ENCODE data around the gene FAM43A.

Gene FAM43A

GRCh38 chr3:194711913-194712312, 26.2 kb downstream of the FAM43A start:
- no peak for DNase-seq

- DNase-seq = no peak
Measured at GRCh38 chr3:194713299-194714136, 27.8 kb downstream of the FAM43A start.

DNA sequence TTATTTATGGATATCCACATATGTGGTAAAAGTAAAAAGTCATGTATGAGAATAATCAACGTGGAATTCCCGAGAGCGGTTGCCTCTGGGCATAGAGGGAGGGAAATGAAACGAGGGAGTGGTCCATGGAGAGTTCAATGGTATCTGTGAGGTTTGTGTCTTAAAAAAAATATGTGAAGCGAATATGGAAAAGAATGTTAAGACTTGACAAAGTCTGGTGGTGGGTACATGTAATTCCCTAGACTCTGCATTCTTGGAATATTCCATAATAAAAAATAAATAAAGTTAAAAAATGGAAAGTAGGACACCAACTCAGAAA, 28.4 kb downstream of the FAM43A start:
- no peak for DNase-seq

- DNase-seq = no peak
Measured at GRCh38 chr3:194714564-194714963, 28.9 kb downstream of the FAM43A start.

DNA sequence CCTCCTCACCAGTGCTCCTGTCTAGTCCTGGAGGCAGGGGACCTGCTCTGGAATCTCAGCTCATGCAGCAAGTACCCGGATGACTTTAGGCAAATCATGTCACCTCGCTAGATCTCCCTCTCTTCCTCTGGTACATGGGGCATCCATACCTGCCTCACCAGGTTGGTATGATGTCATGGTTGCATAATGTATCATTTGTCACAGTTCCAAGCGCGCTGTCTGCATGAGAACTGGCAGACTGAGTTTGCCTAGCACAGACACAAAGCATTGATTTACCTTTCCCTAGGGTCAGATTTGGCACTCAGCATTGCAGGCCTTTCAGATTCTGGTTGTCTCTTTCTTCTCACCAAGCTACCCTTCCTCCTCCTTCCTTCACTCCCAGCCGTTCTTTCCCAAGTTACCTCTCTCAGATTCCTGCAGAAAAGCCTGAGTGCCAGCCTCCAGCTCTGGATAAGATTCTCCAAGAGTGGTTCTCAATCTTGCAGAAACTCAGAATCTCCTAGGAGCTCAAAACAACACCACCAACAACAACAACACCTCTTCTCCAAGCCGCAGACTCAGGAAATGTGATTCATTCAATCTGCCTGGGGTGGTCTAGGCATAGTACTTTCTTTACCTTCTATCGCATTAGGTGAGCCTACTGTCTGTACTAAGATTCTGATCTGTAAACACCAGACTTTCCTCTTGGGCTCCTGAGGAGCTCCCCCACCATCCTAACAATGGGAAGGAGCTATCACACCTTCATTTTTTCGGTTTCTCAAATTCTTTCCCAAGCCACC, 29.5 kb downstream of the FAM43A start:
- no peak for DNase-seq

GRCh38 chr3:194718079-194718478, 32.4 kb downstream of the FAM43A start:
- DNase-seq = no peak

GRCh38 chr3:194720048-194720447, 34.4 kb downstream of the FAM43A start:
- no peak for DNase-seq

DNA sequence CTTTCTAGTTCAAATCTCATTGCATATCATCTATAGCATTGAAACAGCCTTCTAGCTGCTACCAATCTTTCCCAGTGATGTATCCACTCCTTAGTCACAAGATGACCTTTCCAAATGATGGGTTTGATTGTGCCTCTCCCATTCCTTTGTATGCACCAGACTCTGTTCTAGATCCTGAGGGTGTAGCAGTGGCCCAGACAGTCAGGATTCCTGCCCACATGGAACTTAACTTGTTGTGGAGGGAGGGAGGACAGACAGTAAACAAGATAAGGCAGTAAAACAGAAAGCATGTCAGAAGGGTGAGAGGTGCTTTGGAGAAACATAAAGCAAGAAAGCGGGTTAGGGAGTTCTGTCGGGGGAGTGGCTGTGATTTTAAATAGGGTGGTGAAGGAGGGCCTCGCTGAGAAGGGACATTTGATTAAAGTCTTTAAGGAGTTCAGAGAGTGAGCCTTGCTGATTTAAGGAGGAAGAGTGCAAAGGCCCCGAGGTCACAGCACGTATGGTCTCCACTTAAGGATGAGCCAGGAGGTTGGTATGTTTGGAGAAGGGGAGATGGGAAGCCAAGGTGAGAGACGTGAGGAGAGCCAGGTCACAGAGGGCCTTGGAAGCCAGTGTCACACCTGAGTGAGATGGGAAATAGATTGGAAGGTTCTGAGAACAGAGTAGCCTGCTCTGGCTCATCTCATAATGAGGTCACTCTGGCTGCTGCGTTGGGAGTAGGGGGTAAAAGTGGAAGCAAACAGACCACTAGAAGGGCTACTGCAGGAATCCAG, 38.3 kb downstream of the FAM43A start:
- DNase-seq = no peak

- DNase-seq = no peak
Measured at GRCh38 chr3:194725346-194725745, 39.7 kb downstream of the FAM43A start.

DNA sequence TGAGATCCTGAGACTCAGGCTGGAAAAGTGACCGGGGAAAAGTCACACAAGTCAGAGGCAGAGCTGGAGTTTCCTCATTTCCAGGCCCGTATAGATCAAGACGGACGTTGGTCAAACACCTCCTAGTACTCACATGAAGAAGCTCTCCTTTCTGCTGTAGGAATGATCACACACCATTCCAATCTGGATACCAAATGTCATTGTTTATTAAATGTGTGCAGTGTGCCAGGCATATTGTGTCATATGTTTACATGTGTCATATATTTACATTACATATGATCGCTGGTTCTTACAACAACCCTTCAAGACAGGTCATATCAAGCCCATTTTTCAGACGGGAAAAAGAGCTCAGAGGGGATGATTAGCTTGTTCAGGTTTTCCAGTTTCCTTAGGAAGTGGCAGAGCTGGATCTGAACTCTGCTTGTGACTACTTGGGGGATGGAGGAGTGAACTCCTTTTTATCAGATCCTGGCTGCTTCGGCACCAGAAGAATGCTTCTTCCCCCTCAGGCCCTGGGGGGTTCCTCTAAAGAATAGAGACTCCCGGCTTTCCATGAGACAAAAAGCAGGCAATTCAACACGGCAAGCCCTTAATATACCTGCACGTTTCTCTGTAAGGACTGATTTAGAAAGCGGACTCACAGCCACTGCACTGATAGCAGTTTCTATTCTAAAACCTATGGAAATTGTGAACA, 41.9 kb downstream of the FAM43A start:
- DNase-seq = no peak

GRCh38 chr3:194728986-194729385, 43.3 kb downstream of the FAM43A start:
- DNase-seq = no peak

DNA sequence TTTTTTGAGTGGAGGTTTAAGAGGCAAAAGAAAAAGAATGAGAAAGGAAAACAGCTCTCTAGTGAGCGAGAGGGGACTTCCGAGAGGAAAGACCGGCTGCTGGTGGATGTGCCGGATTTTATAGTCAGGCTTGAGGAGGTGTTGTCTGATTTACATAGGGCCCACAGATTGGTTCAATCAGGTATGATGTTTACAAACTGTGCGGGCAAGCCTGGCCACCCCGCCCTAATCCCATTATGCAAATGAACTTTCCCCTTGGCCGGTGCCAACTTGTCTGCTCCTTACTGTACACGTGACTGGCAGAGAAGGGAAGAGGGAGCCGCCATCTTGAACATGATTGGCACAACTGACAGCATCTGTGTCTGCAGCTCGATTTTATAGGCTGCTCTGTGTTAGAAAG, 44.7 kb downstream of the FAM43A start:
- DNase-seq = no peak

DNA sequence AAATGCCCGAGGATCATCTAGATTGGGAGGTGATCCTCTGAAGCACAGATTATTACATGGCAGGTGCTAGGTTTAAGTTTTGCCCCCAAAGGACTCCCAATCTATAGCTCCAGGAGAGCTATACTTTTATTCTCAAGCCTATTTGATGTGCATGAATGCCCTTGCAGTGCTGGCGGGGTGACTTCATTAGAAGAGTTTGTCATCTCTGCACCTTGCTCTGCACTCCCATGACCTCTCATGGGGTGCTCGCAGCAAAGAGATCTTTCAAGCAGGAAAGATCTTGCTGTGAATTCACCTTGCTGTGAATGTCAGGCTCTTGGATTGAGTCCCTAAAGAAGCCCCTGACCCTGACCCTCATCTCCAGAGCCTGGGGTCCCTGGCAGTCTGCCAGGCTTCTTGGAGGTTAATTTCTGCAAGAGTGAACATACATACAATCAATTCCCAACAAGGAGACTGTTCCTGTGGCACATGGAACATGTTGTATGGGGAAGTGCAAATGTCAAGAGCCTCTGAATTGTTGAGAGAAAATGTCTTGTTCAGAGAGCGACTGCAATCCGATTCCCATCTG, 45.9 kb downstream of the FAM43A start:
- no peak for DNase-seq

GRCh38 chr3:194732617-194733016, 46.9 kb downstream of the FAM43A start:
- DNase-seq = no peak

DNA sequence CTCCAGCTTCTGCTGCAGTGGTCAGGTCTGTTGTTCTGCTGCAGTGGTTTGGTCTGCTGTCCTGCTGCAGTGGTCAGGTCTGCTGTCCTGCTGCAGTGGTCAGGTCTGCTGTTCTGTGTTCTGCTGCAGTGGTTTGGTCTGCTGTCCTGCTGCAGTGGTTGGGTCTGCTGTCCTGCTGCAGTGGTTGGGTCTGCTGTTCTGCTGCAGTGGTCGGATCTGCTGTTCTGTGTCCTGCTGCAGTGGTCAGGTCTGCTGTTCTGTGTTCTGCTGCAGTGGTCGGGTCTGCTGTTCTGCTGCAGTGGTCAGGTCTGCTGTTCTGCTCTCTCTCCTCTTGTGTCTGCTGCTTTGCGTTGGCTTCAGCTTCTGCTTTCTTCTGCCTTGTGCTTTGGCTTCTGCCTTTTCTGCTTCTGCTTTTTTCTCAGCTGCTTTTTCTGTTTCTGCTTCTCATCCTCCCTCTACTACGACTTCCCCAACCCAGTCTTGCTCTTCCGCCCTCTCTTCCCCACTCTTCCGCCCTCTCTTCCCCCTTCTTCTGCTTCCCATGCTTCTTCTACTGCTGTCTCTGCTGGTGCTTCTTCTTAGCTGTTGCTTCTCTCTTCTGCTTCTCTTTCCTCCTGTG, 50.7 kb downstream of the FAM43A start:
- DNase-seq = no peak

DNA sequence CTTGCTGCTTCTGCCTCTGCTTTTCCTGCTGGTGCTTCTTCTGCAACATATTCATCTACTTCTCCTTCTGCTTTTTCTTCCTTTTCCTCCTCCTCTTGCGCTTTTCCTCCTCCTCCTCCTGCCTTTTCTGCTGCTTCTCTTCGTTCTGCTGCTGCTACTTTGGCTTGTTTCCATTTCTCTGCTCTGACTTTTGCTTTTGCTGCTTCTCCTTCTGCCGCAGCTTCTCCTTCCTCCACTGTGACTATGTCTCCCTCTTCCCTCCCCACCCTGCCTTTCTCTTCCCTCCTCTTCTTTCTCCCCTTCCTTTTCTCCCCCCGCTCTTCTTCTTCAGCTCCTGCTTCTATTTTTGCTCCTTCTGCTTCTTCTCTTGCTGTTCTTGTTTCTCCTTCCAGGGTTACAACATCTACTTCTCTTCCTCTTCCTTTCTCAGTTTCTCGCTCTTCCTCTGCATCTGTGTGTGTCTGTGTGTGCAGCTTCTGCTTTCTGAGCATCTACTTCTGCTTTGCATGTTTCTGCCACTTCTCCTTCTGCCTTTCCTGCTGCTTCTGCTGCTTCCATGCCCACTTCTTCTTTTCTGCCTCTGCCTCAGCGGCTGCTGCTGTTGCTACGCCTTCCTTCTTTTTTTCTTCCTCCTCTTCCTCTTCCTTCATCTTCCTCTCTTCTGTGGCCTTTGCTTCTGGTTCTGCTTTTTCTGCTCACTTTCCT, 51.4 kb downstream of the FAM43A start:
- no peak for DNase-seq
